HEK293 (cell line): ENCODE data around the gene CACNA1E.

Experiments used
- CTCF ChIP-seq: fragments of 450-650 bp; formaldehyde crosslinking; IDR thresholded peaks from 2 replicates; pipeline ENCODE4 v1.5.1; 2016; ENCODE audit warnings: missing biosample characterization, missing genetic modification characterization
- GLIS1 ChIP-seq: fragments of 450-650 bp; formaldehyde crosslinking; IDR thresholded peaks from 2 replicates; pipeline ENCODE4 v1.5.1; 2016; ENCODE audit warnings: missing biosample characterization, missing genetic modification characterization
- KLF7 ChIP-seq: fragments of 450-650 bp; formaldehyde crosslinking; IDR thresholded peaks from 2 replicates; pipeline ENCODE4 v1.5.1; 2016; ENCODE audit warnings: missing biosample characterization, missing genetic modification characterization, borderline replicate concordance
- PRDM1 ChIP-seq: fragments of 450-650 bp; formaldehyde crosslinking; IDR thresholded peaks from 2 replicates; pipeline ENCODE4; 2016; ENCODE audit warnings: missing biosample characterization, missing genetic modification characterization
- TCF7L2 ChIP-seq: IDR thresholded peaks from 2 replicates; pipeline ENCODE4 v1.6.1; 2011; ENCODE audit warnings: low read depth, mild to moderate bottlenecking, inconsistent platforms, low read length, moderate library complexity, borderline replicate concordance
- TSHZ1 ChIP-seq: fragments of 450-650 bp; formaldehyde crosslinking; IDR thresholded peaks from 2 replicates; pipeline ENCODE4 v1.5.1; 2016; ENCODE audit warnings: missing biosample characterization, missing genetic modification characterization, borderline replicate concordance
- ZBTB17 ChIP-seq: fragments of 450-650 bp; formaldehyde crosslinking; IDR thresholded peaks from 2 replicates; pipeline ENCODE4 v1.5.1; 2016; ENCODE audit warnings: missing biosample characterization, missing genetic modification characterization
- ZNF155 ChIP-seq: fragments of 450-650 bp; formaldehyde crosslinking; IDR thresholded peaks from 2 replicates; pipeline ENCODE4 v1.5.1; 2016; ENCODE audit warnings: missing biosample characterization, missing genetic modification characterization
- ZNF18 ChIP-seq: fragments of 450-650 bp; formaldehyde crosslinking; IDR thresholded peaks from 2 replicates; pipeline ENCODE4 v1.5.1; 2016; ENCODE audit warnings: missing biosample characterization, missing genetic modification characterization
- ZNF423 ChIP-seq: fragments of 450-650 bp; formaldehyde crosslinking; IDR thresholded peaks from 2 replicates; pipeline ENCODE4 v1.5.1; 2016; ENCODE audit warnings: missing biosample characterization, missing genetic modification characterization
- ZSCAN23 ChIP-seq: fragments of 450-650 bp; formaldehyde crosslinking; IDR thresholded peaks from 2 replicates; pipeline ENCODE4 v1.5.1; 2016; ENCODE audit warnings: missing biosample characterization, missing genetic modification characterization

GRCh38 chr1:181442181-181442525 is 41.2 kb upstream of the CACNA1E start:
- no peak for TF ChIP-seq CTCF (tag by site-specific recombination)
- TF ChIP-seq ZNF155 (tag by site-specific recombination) = no peak
- no peak for TF ChIP-seq GLIS1 (tag by site-specific recombination)
- no peak for TF ChIP-seq ZNF423 (tag by site-specific recombination)
- no peak for TF ChIP-seq ZBTB17 (tag by site-specific recombination)
- TF ChIP-seq TCF7L2 = no peak
- no peak for TF ChIP-seq ZSCAN23
- no peak for TF ChIP-seq ZNF18 (tag by site-specific recombination)
- no peak for TF ChIP-seq KLF7 (tag by site-specific recombination)
- no peak for TF ChIP-seq TSHZ1
- TF ChIP-seq PRDM1 (tag by site-specific recombination) = no peak
